Naive thymus-derived CD4-positive, alpha-beta T cell (primary cell): ENCODE data around the gene CAMTA1. TPM values are rescaled to one million over a fixed set of nuclear protein-coding genes. Genes with fewer than 3 reads are reported as not detected.

ENCODE experiments used
- ATAC-seq: fragments of 150-1000 bp; cut with Tn5 transposase; 2 replicates; pipeline ENCODE4 v1.10.0; 2021; ENCODE audit warnings: mild to moderate bottlenecking, moderate library complexity
- CTCF ChIA-PET: fragments of 350-600 bp; sonication (Branson Sonifier 250); formaldehyde crosslinking; loops from one replicate; lab custom pipeline; 2021; ENCODE audit warnings: antibody characterized with exemption; lab: Charles Lee
- POLR2A ChIA-PET: fragments of 350-600 bp; sonication (Branson Sonifier 250); formaldehyde crosslinking; loops from one replicate; lab custom pipeline; 2021; ENCODE audit warnings: antibody characterized with exemption, inconsistent platforms; lab: Charles Lee
- DNase-seq, 9 donors: peaks; one replicate each; pipeline versions ENCODE4 v3.0.0 to v3.0.0-alpha.2; 2020 to 2022; ENCODE audit warnings: mixed read lengths in 1 of 9
- H3K27ac ChIP-seq: one replicate; pipeline ENCODE4 v1.7.0; 2013; ENCODE audit warnings: mild to moderate bottlenecking, low read depth, low read length, moderate library complexity
- H3K27me3 ChIP-seq, 2 donors: one replicate each; pipeline ENCODE4 v1.7.0; 2013; ENCODE audit warnings: low read length in 2 of 2, mild to moderate bottlenecking in 2 of 2, moderate library complexity in 2 of 2; ENCODE audit not compliant: control insufficient read depth in 2 of 2, insufficient read depth in 2 of 2
- H3K36me3 ChIP-seq, 3 experiments: 1 replicate in 2 of 3; 2 replicates in 1 of 3; pipeline ENCODE4 v1.7.0; 2013; ENCODE audit warnings: low read length in 3 of 3, mild to moderate bottlenecking in 3 of 3, moderate library complexity in 1 of 3; ENCODE audit not compliant: insufficient read depth in 3 of 3, control insufficient read depth in 2 of 3
- H3K4me1 ChIP-seq, 2 donors: one replicate each; pipeline ENCODE4 v1.7.0; 2013; ENCODE audit warnings: low read length in 2 of 2, mild to moderate bottlenecking in 2 of 2, moderate library complexity in 1 of 2; ENCODE audit not compliant: control insufficient read depth in 2 of 2, insufficient read depth in 2 of 2
- H3K4me3 ChIP-seq: 2 replicates; pipeline ENCODE4 v1.7.0; 2013; ENCODE audit warnings: mild to moderate bottlenecking, low read length
- H3K9me3 ChIP-seq, 3 experiments: 1 replicate in 2 of 3; 2 replicates in 1 of 3; pipeline ENCODE4 v1.7.0; 2013; ENCODE audit warnings: low read length in 3 of 3; ENCODE audit not compliant: control insufficient read depth in 2 of 3
- H3K27ac Mint-ChIP-seq, 9 donors: one replicate each; pipeline ENCODE4 v1.8.0; 2020 to 2022; ENCODE audit warnings: mixed read lengths in 9 of 9, mild to moderate bottlenecking in 8 of 9, moderate library complexity in 5 of 9, inconsistent platforms in 2 of 9
- H3K27me3 Mint-ChIP-seq, 5 donors: one replicate each; pipeline ENCODE4 v1.8.0; 2021 to 2022; ENCODE audit warnings: mixed read lengths in 5 of 5, mild to moderate bottlenecking in 1 of 5
- H3K36me3 Mint-ChIP-seq, 5 donors: one replicate each; pipeline ENCODE4 v1.8.0; 2020 to 2022; ENCODE audit warnings: mixed read lengths in 5 of 5, mild to moderate bottlenecking in 3 of 5, inconsistent platforms in 1 of 5
- H3K4me1 Mint-ChIP-seq, 7 donors: one replicate each; pipeline ENCODE4 v1.8.0; 2020 to 2022; ENCODE audit warnings: mixed read lengths in 7 of 7, mild to moderate bottlenecking in 3 of 7, inconsistent platforms in 1 of 7
- H3K4me3 Mint-ChIP-seq, 10 donors: one replicate each; pipeline ENCODE4 v1.8.0; 2020 to 2022; ENCODE audit warnings: mild to moderate bottlenecking in 10 of 10, mixed read lengths in 10 of 10, moderate library complexity in 6 of 10, inconsistent platforms in 2 of 10
- H3K9me3 Mint-ChIP-seq, 11 donors: one replicate each; pipeline ENCODE4 v1.8.0; 2020 to 2022; ENCODE audit warnings: mixed read lengths in 11 of 11, mild to moderate bottlenecking in 4 of 11, inconsistent platforms in 1 of 11, moderate library complexity in 1 of 11
- intact Hi-C, 2 donors: fragments of 100-400 bp; cut with micrococcal nuclease; formaldehyde crosslinking; loops; one replicate each; pipeline ENCODE4 v1.15.1; 2023
- polyA plus RNA-seq, 2 donors: library from polyadenylated mRNA; unstranded; fragments of 300-500 nt; fragmentation: Illumina TruSeq; gene quantifications; one replicate each; pipeline ENCODE4 v1.2.3, GENCODE V29; 2021
- total RNA-seq, 6 experiments: library from RNA in 5 of 6; stranded (reverse) in 5 of 6; gene quantifications; 1 replicate in 5 of 6; 2 replicates in 1 of 6; pipeline ENCODE4 v1.2.3 and lab custom pipeline; 2021 to 2026

The CAMTA1 gene
- total and polyA plus RNA-seq, 7 experiments from 2014 or later, result 38.1 to 68.6 (median 42.6) TPM

DNA sequence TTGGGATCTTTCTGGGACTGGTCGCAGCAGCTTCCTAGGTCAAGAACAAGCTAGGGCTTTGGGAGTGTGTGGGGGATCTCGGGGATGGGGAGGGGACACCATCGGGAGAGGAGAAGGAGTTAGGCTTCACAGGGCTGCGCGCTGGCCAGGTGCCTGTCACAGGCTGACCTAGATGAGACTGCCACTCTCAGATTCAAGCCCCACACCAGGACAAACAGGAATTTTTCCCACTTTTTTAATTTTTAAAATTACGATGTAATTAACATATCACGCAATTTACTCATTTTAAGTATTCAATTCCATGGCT lies 180.6 kb downstream of the CAMTA1 start:
- Mint-ChIP-seq H3K9me3 (no peaks in the 10 kb centered on the region), H3K4me1 (peaks cover 21 to 46% (median 35%) of the 10 kb centered on the region in 7 donors), H3K4me3 (no peak overlapping the region), H3K27me3 (peaks cover 21 to 58% (median 46%) of the 10 kb centered on the region in 5 donors), H3K27ac (peak overlapping the region in 1 of 9 donors; percentile 14), H3K36me3 (no peaks in the 10 kb centered on the region)
- H3K4me3 ChIP-seq, result no peak overlapping the region
- intact Hi-C loops, result no loop called here
- ChIA-PET POLR2A (no interaction called here), CTCF (no interaction called here)
- H3K27ac ChIP-seq, result no peak overlapping the region
- H3K36me3 ChIP-seq, result no peaks in the 10 kb centered on the region
- no peak for DNase-seq
- H3K9me3 ChIP-seq, result no peaks in the 10 kb centered on the region
- no peak for ATAC-seq
- H3K27me3 ChIP-seq, result no peaks in the 10 kb centered on the region
- H3K4me1 ChIP-seq, result peaks cover 0 to 25% of the 10 kb centered on the region in 2 donors

- DNase-seq, result no peak
- Histone ChIP-seq H3K9me3 (no peaks in the 10 kb centered on the region), H3K27me3 (no peaks in the 10 kb centered on the region), H3K4me1 (peaks cover 0 to 25% of the 10 kb centered on the region in 2 donors), H3K36me3 (no peaks in the 10 kb centered on the region), H3K4me3 (no peak overlapping the region), H3K27ac (no peak overlapping the region)
- CTCF ChIA-PET, result no interaction called here
- Mint-ChIP-seq H3K27ac (no peak overlapping the region), H3K27me3 (peaks cover 21 to 58% (median 43%) of the 10 kb centered on the region in 5 donors), H3K9me3 (no peaks in the 10 kb centered on the region), H3K4me1 (peaks cover 21 to 44% (median 35%) of the 10 kb centered on the region in 7 donors), H3K36me3 (no peaks in the 10 kb centered on the region), H3K4me3 (no peak overlapping the region)
- intact Hi-C loops, result no loop called here
- POLR2A ChIA-PET, result interaction anchor here (0.8 kb wide), 1 partner anchor 816 kb away, joined by 6 read pairs; no protein-coding TSS in a partner anchor
- no peak for ATAC-seq
Measured at GRCh38 chr1:6966326-6966725, 181.1 kb downstream of the CAMTA1 start.

DNA sequence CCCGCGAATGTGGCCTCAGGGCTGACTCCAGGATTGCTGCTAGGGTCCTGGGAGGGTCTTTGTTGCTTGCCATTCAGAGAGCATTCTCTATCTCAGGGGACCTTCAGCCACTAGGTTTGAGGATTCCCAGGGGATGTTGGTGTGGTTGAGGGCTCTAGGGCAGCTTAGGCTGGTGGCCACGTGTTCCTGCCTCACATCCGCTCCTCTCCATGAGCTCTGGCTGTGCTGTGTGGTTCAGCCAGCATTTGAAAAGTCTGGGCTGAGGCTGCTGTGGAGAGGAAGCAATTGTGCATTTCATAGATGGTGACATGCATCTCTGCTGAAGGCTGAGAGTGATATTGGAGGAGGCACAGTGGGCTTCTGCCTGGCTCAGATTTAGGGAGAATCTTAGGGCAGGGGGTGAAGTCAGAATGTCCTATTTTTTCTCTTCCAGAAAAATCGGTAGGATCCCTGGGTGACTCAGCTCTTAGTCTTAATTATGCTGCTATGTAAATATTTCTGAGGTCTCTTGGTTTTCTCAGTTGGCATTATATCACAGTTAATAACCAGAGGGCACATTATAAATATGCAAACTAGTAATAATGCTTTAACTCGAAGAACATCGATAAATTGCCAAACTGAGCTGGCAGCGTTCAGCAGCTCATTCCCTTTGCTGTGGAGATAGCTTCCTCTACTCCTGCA lies 182.3 kb downstream of the CAMTA1 start:
- ATAC-seq (no peak), DNase-seq (no peak)
- Mint-ChIP-seq H3K9me3 (no peaks in the 10 kb centered on the region), H3K4me3 (peak overlapping the region in 3 of 10 donors; percentile 29 to 69 (median 41)), H3K27ac (peak overlapping the region in 2 of 9 donors; percentile 42 to 70), H3K4me1 (peaks cover 21 to 44% (median 35%) of the 10 kb centered on the region in 7 donors), H3K36me3 (no peaks in the 10 kb centered on the region), H3K27me3 (peaks cover 21 to 54% (median 43%) of the 10 kb centered on the region in 5 donors)
- intact Hi-C loops, result no loop called here
- H3K36me3 ChIP-seq, result no peaks in the 10 kb centered on the region
- no peaks in the 10 kb centered on the region for H3K9me3 ChIP-seq
- H3K4me3 ChIP-seq, result no peak overlapping the region
- ChIA-PET POLR2A (no interaction called here), CTCF (interaction anchor here (0.7 kb wide), 1 partner anchor 36 kb away, joined by 3 read pairs; no protein-coding TSS in a partner anchor)
- H3K27ac ChIP-seq, result no peak overlapping the region
- peaks cover 0 to 24% of the 10 kb centered on the region in 2 donors for H3K4me1 ChIP-seq
- H3K27me3 ChIP-seq, result no peaks in the 10 kb centered on the region

- intact Hi-C loops, result no loop called here
- DNase-seq (peak in 4 of 9 donors; percentile 11 to 27 (median 17)), ATAC-seq (no peak)
- Mint-ChIP-seq H3K36me3 (no peaks in the 10 kb centered on the region), H3K4me3 (peak overlapping the region in 8 of 10 donors; percentile 34 to 80 (median 66)), H3K27ac (peak overlapping the region in 2 of 9 donors; percentile 1 to 17), H3K27me3 (peaks cover 19 to 42% (median 36%) of the 10 kb centered on the region in 5 donors), H3K9me3 (no peaks in the 10 kb centered on the region), H3K4me1 (peaks cover 14 to 37% (median 24%) of the 10 kb centered on the region in 7 donors)
- Histone ChIP-seq H3K27me3 (no peaks in the 10 kb centered on the region), H3K27ac (no peak overlapping the region), H3K9me3 (no peaks in the 10 kb centered on the region), H3K4me3 (no peak overlapping the region), H3K4me1 (peaks cover 0 to 21% of the 10 kb centered on the region in 2 donors), H3K36me3 (no peaks in the 10 kb centered on the region)
- CTCF ChIA-PET, result no interaction called here
- POLR2A ChIA-PET, result interaction anchor here (0.6 kb wide), 1 partner anchor 12 kb away, joined by 3 read pairs; no protein-coding TSS in a partner anchor
Measured at GRCh38 chr1:6969106-6969505, 183.9 kb downstream of the CAMTA1 start.

- Mint-ChIP-seq H3K27ac (no peak overlapping the region), H3K27me3 (peaks cover 12 to 38% (median 29%) of the 10 kb centered on the region in 5 donors), H3K4me3 (no peak overlapping the region), H3K9me3 (no peaks in the 10 kb centered on the region), H3K4me1 (peaks cover 14 to 31% (median 22%) of the 10 kb centered on the region in 7 donors), H3K36me3 (no peaks in the 10 kb centered on the region)
- peaks cover 0 to 21% of the 10 kb centered on the region in 2 donors for H3K4me1 ChIP-seq
- intact Hi-C loops, result no loop called here
- no peaks in the 10 kb centered on the region for H3K36me3 ChIP-seq
- CTCF ChIA-PET, result no interaction called here
- POLR2A ChIA-PET, result no interaction called here
- DNase-seq, result no peak
- no peaks in the 10 kb centered on the region for H3K27me3 ChIP-seq
- H3K4me3 ChIP-seq, result no peak overlapping the region
- no peak overlapping the region for H3K27ac ChIP-seq
- ATAC-seq, result no peak
- H3K9me3 ChIP-seq, result no peaks in the 10 kb centered on the region
Measured at GRCh38 chr1:6969762-6970161, 184.5 kb downstream of the CAMTA1 start.

DNA sequence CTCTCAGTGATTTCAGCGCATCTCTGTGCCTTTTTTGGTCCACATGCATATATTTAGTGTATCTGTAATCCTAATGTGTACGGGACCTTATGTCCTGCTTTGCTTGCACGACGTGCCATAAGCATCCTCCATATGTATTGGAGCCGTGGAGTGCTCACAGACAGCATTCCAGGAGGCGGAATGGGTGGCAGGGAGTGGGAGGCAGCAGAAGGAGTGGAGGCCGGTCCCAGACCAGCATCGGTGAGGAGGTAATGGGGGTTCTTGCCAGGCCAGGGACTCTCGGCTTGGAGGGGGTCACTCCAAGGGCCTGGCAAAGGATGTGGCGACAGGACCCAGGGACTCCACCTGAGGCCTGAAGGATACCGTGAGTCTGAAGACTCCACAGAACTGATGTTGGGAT lies 185.0 kb downstream of the CAMTA1 start:
- H3K36me3 Mint-ChIP-seq, result no peaks in the 10 kb centered on the region
- no peak overlapping the region for H3K27ac Mint-ChIP-seq
- POLR2A ChIA-PET, result no interaction called here
- H3K4me1 ChIP-seq, result peaks cover 0 to 21% of the 10 kb centered on the region in 2 donors
- no peak for DNase-seq
- no peak overlapping the region for H3K4me3 Mint-ChIP-seq
- CTCF ChIA-PET, result no interaction called here
- H3K27me3 Mint-ChIP-seq, result peaks cover 10 to 33% (median 25%) of the 10 kb centered on the region in 5 donors
- H3K27me3 ChIP-seq, result no peaks in the 10 kb centered on the region
- ATAC-seq, result no peak
- H3K4me1 Mint-ChIP-seq, result peaks cover 14 to 26% (median 22%) of the 10 kb centered on the region in 7 donors
- no peak overlapping the region for H3K27ac ChIP-seq
- no peaks in the 10 kb centered on the region for H3K9me3 Mint-ChIP-seq
- H3K36me3 ChIP-seq, result no peaks in the 10 kb centered on the region
- no peak overlapping the region for H3K4me3 ChIP-seq
- intact Hi-C loops, result no loop called here
- no peaks in the 10 kb centered on the region for H3K9me3 ChIP-seq
